ENCODE measurements around the gene RNF31. TPM values are rescaled to one million over a fixed set of nuclear protein-coding genes. Genes with fewer than 3 reads are reported as not detected.
A peak's percentile ranks its signal among the peaks of the same experiment; 100 is the strongest.

Gene RNF31
- total and polyA plus RNA-seq, 9 donors = 19.2 to 74.4 (median 52.3) TPM

DNA sequence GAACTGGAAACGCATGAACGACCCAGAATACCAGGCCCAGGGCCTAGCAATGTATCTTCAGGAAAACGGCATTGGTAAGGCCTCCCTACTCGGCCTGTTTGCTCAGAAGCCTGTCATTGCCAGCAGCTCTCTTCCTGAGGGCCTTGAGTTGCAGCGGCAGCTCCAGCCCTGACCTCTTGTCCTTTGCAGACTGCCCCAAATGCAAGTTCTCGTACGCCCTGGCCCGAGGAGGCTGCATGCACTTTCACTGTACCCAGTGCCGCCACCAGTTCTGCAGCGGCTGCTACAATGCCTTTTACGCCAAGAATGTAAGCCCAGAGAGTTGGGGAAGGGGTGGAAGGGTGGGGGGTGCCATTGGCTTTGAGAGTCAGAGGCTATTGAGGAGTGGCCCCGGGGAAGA lies 10.0 kb downstream of the RNF31 start:
- H3K4me1 ChIP-seq (ENCODE audit: insufficient read depth) = no peaks in the 10 kb centered on the region
- H3K4me3 ChIP-seq = no peak overlapping the region
- 81 to 86% (median 85%) methylated on average over 11 to 12 of the region's 12 CpGs for WGBS, 3 donors
- H3K9me3 ChIP-seq = no peaks in the 10 kb centered on the region
- TF ChIP-seq, protein P1, sequence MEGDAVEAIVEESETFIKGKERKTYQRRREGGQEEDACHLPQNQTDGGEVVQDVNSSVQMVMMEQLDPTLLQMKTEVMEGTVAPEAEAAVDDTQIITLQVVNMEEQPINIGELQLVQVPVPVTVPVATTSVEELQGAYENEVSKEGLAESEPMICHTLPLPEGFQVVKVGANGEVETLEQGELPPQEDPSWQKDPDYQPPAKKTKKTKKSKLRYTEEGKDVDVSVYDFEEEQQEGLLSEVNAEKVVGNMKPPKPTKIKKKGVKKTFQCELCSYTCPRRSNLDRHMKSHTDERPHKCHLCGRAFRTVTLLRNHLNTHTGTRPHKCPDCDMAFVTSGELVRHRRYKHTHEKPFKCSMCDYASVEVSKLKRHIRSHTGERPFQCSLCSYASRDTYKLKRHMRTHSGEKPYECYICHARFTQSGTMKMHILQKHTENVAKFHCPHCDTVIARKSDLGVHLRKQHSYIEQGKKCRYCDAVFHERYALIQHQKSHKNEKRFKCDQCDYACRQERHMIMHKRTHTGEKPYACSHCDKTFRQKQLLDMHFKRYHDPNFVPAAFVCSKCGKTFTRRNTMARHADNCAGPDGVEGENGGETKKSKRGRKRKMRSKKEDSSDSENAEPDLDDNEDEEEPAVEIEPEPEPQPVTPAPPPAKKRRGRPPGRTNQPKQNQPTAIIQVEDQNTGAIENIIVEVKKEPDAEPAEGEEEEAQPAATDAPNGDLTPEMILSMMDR (IDR thresholded peaks at IDR 0.05) = no peak
- TF ChIP-seq EP300 (IDR thresholded peaks at IDR 0.05) (no peak), POLR2A (IDR thresholded peaks at IDR 0.05) (no peak)
- no peak overlapping the region for H3K27ac ChIP-seq
- H3K27me3 ChIP-seq = no peaks in the 10 kb centered on the region
- intact Hi-C loops (cut with DNase I) = no loop called here
- DNase-seq = no peak
- no peaks in the 10 kb centered on the region for H3K36me3 ChIP-seq

DNA sequence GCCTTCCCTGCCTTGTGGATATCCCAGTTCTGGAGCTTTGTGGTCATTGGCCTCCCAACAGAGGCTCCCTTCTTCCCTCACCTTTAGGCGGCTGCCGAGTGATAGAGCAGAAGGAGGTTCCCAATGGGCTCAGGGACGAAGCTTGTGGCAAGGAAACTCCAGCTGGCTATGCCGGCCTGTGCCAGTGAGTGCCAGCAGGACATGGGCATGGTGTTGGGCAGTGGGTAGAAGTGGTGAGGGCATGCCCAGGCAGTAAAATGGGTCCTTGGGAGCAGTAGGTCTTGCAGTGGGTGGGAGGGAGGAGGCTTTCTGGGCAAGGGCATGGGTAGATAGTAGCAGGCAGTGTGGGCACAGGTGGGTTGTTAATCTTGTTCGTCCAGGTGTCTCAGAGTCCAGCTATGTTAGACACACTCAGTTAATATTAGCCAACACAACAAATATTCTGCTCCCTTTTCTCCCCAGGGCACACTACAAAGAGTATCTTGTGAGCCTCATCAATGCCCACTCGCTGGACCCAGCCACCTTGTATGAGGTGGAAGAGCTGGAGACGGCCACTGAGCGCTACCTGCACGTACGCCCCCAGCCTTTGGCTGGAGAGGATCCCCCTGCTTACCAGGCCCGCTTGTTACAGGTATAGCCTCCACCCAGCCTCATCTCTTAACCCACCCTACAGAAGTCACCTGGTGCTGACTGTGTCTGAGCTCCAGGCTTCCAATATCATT lies 12.6 kb downstream of the RNF31 start:
- Histone ChIP-seq H3K4me3 (no peak overlapping the region), H3K27ac (peak overlapping the region in 1 of 2 donors; percentile 84), H3K27me3 (no peaks in the 10 kb centered on the region), H3K4me1 (ENCODE audit: insufficient read depth) (peaks cover 8% of the 10 kb centered on the region), H3K9me3 (no peaks in the 10 kb centered on the region), H3K36me3 (no peaks in the 10 kb centered on the region)
- 82 to 86% (median 83%) methylated on average over 11 of the region's 11 CpGs for WGBS, 3 donors
- TF ChIP-seq POLR2A (IDR thresholded peaks at IDR 0.05) (no peak), EP300 (IDR thresholded peaks at IDR 0.05) (no peak)
- TF ChIP-seq, protein P1 (IDR thresholded peaks at IDR 0.05) = no peak
- intact Hi-C loops (cut with DNase I) = loop anchor here in 1 of 4 donors (5.0 kb wide), 1 partner anchor 103 kb away; no protein-coding TSS in a partner anchor
- no peak for DNase-seq

DNA sequence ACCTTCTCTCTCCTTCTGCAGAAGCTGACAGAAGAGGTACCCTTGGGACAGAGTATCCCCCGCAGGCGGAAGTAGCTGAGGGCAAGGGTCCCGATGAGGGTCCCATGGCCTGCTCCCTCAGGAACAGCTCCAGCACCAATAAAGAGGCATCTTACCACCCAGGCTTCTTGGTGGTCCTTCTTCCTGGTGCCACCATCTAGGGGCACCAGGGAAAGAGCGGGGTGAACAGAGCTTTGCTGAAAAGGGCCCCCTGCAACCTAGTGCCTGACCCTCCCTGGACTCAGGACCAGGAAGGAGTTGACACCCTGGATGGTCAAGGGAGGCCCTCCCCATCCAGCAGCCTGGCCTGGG lies 13.2 kb downstream of the RNF31 start:
- Histone ChIP-seq H3K4me3 (no peak overlapping the region), H3K36me3 (no peaks in the 10 kb centered on the region), H3K9me3 (no peaks in the 10 kb centered on the region), H3K27me3 (no peaks in the 10 kb centered on the region), H3K27ac (peak overlapping the region; percentile 71 to 84), H3K4me1 (ENCODE audit: insufficient read depth) (peaks cover 8% of the 10 kb centered on the region)
- 79 to 89% (median 84%) methylated on average over 4 of the region's 4 CpGs for WGBS, 3 donors
- TF ChIP-seq EP300 (IDR thresholded peaks at IDR 0.05) = no peak
- TF ChIP-seq, protein P1 (IDR thresholded peaks at IDR 0.05) = no peak
- no peak for TF ChIP-seq POLR2A (IDR thresholded peaks at IDR 0.05)
- DNase-seq = no peak
- intact Hi-C loops (cut with DNase I) = loop anchor here in 1 of 4 donors (5.0 kb wide), 1 partner anchor 103 kb away; no protein-coding TSS in a partner anchor

DNA sequence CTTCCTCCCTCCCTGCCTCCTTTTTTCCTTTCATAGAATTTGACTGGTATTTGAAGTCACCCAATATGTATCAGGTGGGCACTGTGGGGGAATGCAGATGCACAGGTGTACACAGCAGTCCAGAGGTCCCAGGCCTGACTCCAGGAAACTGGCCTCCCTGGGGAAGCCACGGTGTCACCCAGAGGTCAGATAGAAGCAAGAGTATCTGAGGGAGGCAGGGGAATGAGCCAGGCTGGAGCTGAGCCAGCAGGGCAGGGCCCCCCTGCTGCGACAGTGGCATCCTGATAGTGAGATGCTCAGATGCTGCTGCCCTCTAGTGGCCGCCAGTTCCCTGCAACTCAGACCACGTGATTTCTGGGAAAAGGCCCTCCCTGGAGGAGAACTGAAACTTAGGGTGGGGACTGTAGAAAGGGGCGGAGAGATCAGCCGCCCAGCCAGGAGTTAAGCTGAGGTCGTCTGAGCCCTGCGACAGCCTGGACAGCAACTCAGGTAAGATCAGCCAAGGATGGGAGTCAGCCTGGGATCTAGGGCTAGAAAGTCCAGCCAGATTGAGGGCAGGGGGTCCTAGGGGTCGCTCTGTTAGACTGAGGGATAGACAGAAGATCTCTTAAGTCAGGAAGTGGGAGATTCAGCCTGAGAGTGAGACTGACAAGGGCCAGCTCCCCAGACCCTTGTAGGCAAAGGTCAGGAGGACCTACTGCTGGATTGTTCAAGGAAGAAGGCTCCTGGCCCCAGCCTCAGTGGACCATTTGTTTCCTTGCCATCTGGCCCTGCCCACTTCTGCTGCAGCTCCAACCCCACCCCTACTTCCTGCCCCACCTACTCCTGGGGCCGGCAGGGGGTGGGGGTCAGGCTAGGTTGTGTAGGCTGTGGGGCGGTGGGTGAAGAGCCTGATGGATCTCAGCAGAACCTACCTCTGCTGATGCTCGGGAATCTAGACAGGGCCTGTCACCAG lies 13.8 kb downstream of the RNF31 start, which contains the start of gene IRF9:
Gene IRF9 (plus strand): TSS at position 416 of the 955 bp plus-strand sequence. CDS start 880 bp downstream, outside the sequence.
- intact Hi-C loops (cut with DNase I) = loop anchor here in 1 of 4 donors (5.0 kb wide), 1 partner anchor 104 kb away; no protein-coding TSS in a partner anchor
- Histone ChIP-seq H3K4me3 (peak within 1 kb of the TSS; percentile 84), H3K27me3 (no peaks in the 10 kb centered on the region), H3K9me3 (no peaks in the 10 kb centered on the region), H3K4me1 (ENCODE audit: insufficient read depth) (peaks cover 8% of the 10 kb centered on the region), H3K27ac (peak within 1 kb of the TSS; percentile 71 to 84), H3K36me3 (no peaks in the 10 kb centered on the region)
- WGBS, 3 donors = 0 to 2% (median 0%) methylated on average over 12 of the region's 12 CpGs
- DNase-seq = peak; percentile 93 to 96 (median 96)
- peak; percentile 51 for TF ChIP-seq POLR2A (IDR thresholded peaks at IDR 0.05)
- TF ChIP-seq, protein P1 (IDR thresholded peaks at IDR 0.05) = peak; percentile 96 to 99 (median 97)
- TF ChIP-seq EP300 (IDR thresholded peaks at IDR 0.05) = peak; percentile 73

Measured in ovary (tissue), 9 donors.